ENCODE results near the gene PBX4. TPM values are rescaled to one million over a fixed set of nuclear protein-coding genes. Genes with fewer than 3 reads are reported as not detected.

Gene PBX4
- total and polyA plus RNA-seq, 2 experiments from 2014 or later: 2.6 to 4.1 TPM

DNA sequence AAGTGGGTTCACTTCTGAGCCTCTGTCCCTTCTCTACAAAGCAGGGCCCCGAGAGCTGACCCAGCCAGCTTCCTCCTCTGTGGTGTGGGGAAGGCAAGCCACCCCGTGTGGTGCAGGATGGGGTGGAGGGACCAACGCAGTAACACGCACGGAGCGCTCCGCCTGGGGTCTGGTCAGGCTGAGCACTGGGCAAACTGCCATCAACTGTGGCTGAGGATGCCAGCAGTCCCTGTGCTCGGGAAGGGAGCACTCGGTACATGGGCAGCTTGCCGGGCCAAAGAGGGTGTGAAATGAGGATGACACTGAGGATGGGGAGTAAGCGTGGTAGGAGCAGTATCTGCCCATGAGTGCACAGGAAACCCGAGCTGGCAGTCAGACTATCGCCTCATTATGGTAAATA is 32.6 kb upstream of the PBX4 start:
- Mint-ChIP-seq H3K4me1 (no peaks in the 10 kb centered on the region), H3K4me3 (no peak overlapping the region), H3K9me3 (no peaks in the 10 kb centered on the region), H3K27me3 (ENCODE audit: insufficient read depth, low read depth, poor library complexity) (peaks cover 16% of the 10 kb centered on the region), H3K27ac (no peak overlapping the region), H3K36me3 (ENCODE audit: low read depth) (peaks cover 78% of the 10 kb centered on the region)
- no peaks in the 10 kb centered on the region for H3K27me3 ChIP-seq (ENCODE audit: insufficient read depth)
- no peak overlapping the region for H2AFZ ChIP-seq
- H3K36me3 ChIP-seq (ENCODE audit: insufficient read depth): peaks cover 18% of the 10 kb centered on the region
- H3K79me2 ChIP-seq (replicated peaks; ENCODE audit: insufficient read depth): no peaks in the 10 kb centered on the region
- no peak overlapping the region for H3K27ac ChIP-seq (ENCODE audit: low read depth)
- no peak overlapping the region for H3K4me3 ChIP-seq
- DNase-seq (ENCODE audit: low spot score): no peak
- no peaks in the 10 kb centered on the region for H3K4me1 ChIP-seq (ENCODE audit: insufficient read depth)
- no peaks in the 10 kb centered on the region for H3F3A ChIP-seq (replicated peaks; ENCODE audit: low read depth)
- H3K9me2 ChIP-seq (ENCODE audit: insufficient read depth): no peaks in the 10 kb centered on the region
- TF ChIP-seq EZH2 (IDR thresholded peaks at IDR 0.05; ENCODE audit: low read depth, unreplicated experiment): no peak
- TF ChIP-seq, protein P1, sequence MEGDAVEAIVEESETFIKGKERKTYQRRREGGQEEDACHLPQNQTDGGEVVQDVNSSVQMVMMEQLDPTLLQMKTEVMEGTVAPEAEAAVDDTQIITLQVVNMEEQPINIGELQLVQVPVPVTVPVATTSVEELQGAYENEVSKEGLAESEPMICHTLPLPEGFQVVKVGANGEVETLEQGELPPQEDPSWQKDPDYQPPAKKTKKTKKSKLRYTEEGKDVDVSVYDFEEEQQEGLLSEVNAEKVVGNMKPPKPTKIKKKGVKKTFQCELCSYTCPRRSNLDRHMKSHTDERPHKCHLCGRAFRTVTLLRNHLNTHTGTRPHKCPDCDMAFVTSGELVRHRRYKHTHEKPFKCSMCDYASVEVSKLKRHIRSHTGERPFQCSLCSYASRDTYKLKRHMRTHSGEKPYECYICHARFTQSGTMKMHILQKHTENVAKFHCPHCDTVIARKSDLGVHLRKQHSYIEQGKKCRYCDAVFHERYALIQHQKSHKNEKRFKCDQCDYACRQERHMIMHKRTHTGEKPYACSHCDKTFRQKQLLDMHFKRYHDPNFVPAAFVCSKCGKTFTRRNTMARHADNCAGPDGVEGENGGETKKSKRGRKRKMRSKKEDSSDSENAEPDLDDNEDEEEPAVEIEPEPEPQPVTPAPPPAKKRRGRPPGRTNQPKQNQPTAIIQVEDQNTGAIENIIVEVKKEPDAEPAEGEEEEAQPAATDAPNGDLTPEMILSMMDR (conservative IDR thresholded peaks at IDR 0.05; ENCODE audit: low read depth in 2 of 2): no peak
- no peak for TF ChIP-seq STAT1 (IDR thresholded peaks at IDR 0.05; ENCODE audit: unreplicated experiment)
- TF ChIP-seq, protein P2, sequence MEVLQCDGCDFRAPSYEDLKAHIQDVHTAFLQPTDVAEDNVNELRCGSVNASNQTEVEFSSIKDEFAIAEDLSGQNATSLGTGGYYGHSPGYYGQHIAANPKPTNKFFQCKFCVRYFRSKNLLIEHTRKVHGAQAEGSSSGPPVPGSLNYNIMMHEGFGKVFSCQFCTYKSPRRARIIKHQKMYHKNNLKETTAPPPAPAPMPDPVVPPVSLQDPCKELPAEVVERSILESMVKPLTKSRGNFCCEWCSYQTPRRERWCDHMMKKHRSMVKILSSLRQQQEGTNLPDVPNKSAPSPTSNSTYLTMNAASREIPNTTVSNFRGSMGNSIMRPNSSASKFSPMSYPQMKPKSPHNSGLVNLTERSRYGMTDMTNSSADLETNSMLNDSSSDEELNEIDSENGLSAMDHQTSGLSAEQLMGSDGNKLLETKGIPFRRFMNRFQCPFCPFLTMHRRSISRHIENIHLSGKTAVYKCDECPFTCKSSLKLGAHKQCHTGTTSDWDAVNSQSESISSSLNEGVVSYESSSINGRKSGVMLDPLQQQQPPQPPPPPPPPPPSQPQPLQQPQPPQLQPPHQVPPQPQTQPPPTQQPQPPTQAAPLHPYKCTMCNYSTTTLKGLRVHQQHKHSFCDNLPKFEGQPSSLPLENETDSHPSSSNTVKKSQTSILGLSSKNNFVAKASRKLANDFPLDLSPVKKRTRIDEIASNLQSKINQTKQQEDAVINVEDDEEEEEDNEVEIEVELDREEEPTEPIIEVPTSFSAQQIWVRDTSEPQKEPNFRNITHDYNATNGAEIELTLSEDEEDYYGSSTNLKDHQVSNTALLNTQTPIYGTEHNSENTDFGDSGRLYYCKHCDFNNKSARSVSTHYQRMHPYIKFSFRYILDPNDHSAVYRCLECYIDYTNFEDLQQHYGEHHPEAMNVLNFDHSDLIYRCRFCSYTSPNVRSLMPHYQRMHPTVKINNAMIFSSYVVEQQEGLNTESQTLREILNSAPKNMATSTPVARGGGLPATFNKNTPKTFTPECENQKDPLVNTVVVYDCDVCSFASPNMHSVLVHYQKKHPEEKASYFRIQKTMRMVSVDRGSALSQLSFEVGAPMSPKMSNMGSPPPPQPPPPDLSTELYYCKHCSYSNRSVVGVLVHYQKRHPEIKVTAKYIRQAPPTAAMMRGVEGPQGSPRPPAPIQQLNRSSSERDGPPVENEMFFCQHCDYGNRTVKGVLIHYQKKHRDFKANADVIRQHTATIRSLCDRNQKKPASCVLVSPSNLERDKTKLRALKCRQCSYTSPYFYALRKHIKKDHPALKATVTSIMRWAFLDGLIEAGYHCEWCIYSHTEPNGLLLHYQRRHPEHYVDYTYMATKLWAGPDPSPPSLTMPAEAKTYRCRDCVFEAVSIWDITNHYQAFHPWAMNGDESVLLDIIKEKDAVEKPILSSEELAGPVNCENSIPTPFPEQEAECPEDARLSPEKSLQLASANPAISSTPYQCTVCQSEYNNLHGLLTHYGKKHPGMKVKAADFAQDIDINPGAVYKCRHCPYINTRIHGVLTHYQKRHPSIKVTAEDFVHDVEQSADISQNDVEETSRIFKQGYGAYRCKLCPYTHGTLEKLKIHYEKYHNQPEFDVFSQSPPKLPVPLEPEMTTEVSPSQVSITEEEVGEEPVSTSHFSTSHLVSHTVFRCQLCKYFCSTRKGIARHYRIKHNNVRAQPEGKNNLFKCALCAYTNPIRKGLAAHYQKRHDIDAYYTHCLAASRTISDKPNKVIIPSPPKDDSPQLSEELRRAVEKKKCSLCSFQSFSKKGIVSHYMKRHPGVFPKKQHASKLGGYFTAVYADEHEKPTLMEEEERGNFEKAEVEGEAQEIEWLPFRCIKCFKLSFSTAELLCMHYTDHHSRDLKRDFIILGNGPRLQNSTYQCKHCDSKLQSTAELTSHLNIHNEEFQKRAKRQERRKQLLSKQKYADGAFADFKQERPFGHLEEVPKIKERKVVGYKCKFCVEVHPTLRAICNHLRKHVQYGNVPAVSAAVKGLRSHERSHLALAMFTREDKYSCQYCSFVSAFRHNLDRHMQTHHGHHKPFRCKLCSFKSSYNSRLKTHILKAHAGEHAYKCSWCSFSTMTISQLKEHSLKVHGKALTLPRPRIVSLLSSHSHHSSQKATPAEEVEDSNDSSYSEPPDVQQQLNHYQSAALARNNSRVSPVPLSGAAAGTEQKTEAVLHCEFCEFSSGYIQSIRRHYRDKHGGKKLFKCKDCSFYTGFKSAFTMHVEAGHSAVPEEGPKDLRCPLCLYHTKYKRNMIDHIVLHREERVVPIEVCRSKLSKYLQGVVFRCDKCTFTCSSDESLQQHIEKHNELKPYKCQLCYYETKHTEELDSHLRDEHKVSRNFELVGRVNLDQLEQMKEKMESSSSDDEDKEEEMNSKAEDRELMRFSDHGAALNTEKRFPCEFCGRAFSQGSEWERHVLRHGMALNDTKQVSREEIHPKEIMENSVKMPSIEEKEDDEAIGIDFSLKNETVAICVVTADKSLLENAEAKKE (CRISPR knock-in tag; IDR thresholded peaks at IDR 0.05): no peak
- TF ChIP-seq, protein P3, sequence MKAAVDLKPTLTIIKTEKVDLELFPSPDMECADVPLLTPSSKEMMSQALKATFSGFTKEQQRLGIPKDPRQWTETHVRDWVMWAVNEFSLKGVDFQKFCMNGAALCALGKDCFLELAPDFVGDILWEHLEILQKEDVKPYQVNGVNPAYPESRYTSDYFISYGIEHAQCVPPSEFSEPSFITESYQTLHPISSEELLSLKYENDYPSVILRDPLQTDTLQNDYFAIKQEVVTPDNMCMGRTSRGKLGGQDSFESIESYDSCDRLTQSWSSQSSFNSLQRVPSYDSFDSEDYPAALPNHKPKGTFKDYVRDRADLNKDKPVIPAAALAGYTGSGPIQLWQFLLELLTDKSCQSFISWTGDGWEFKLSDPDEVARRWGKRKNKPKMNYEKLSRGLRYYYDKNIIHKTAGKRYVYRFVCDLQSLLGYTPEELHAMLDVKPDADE (IDR thresholded peaks at IDR 0.05): no peak
- TF ChIP-seq EZH2phosphoT487 (IDR thresholded peaks at IDR 0.05; ENCODE audit: unreplicated experiment): no peak
- TF ChIP-seq, protein P4, sequence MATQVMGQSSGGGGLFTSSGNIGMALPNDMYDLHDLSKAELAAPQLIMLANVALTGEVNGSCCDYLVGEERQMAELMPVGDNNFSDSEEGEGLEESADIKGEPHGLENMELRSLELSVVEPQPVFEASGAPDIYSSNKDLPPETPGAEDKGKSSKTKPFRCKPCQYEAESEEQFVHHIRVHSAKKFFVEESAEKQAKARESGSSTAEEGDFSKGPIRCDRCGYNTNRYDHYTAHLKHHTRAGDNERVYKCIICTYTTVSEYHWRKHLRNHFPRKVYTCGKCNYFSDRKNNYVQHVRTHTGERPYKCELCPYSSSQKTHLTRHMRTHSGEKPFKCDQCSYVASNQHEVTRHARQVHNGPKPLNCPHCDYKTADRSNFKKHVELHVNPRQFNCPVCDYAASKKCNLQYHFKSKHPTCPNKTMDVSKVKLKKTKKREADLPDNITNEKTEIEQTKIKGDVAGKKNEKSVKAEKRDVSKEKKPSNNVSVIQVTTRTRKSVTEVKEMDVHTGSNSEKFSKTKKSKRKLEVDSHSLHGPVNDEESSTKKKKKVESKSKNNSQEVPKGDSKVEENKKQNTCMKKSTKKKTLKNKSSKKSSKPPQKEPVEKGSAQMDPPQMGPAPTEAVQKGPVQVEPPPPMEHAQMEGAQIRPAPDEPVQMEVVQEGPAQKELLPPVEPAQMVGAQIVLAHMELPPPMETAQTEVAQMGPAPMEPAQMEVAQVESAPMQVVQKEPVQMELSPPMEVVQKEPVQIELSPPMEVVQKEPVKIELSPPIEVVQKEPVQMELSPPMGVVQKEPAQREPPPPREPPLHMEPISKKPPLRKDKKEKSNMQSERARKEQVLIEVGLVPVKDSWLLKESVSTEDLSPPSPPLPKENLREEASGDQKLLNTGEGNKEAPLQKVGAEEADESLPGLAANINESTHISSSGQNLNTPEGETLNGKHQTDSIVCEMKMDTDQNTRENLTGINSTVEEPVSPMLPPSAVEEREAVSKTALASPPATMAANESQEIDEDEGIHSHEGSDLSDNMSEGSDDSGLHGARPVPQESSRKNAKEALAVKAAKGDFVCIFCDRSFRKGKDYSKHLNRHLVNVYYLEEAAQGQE (IDR thresholded peaks at IDR 0.05; ENCODE audit: unreplicated experiment): no peak
- TF ChIP-seq NANOG (IDR thresholded peaks at IDR 0.05; ENCODE audit: borderline replicate concordance): no peak
- TF ChIP-seq JUNB (IDR thresholded peaks at IDR 0.05; ENCODE audit: unreplicated experiment): no peak
- TF ChIP-seq ZNF114 (CRISPR knock-in tag; IDR thresholded peaks at IDR 0.05): no peak
- TF ChIP-seq CREB1 (CRISPR knock-in tag; IDR thresholded peaks at IDR 0.05; ENCODE audit: low read depth): no peak
- TF ChIP-seq ZNF331 (CRISPR knock-in tag; IDR thresholded peaks at IDR 0.05; ENCODE audit: low read depth): no peak
- TF ChIP-seq POLR2AphosphoS5 (IDR thresholded peaks at IDR 0.05; ENCODE audit: low read depth): no peak
- ATAC-seq: no peak
- H3K4me2 ChIP-seq: no peak overlapping the region
- peaks cover 6% of the 10 kb centered on the region; the same call in 1 of the 2 replicates for H4K20me1 ChIP-seq (replicated peaks; ENCODE audit: insufficient read depth)

Data from GM23338 (cell line).